ENCODE measurements around the gene CREBL2.

DNA sequence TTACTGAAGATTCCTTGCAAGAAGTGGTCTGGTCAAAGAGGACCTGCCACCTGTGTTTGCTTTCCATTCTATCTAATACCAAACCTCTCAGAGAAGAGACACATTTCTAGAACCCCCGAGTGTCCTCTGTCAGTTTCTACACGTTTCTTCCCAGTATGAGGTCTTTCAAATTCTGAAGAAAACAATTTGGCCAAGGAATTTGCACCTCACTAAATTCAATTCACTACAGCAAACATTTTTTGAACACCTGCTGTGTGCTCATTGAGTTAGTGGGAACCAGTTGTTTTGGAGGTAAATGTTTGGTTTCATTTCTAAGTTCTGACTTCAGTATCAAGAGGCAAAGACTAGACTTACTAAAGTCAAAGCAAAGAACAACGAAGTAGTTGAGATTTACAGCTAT lies 64.9 kb downstream of the CREBL2 start:
- TF ChIP-seq ZNF263 (CRISPR knock-in tag; IDR thresholded peaks at IDR 0.05): no peak
- TF ChIP-seq, protein P1, sequence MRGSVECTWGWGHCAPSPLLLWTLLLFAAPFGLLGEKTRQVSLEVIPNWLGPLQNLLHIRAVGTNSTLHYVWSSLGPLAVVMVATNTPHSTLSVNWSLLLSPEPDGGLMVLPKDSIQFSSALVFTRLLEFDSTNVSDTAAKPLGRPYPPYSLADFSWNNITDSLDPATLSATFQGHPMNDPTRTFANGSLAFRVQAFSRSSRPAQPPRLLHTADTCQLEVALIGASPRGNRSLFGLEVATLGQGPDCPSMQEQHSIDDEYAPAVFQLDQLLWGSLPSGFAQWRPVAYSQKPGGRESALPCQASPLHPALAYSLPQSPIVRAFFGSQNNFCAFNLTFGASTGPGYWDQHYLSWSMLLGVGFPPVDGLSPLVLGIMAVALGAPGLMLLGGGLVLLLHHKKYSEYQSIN (CRISPR knock-in tag; IDR thresholded peaks at IDR 0.05; ENCODE audit: borderline replicate concordance): no peak
- TF ChIP-seq KDM5A (IDR thresholded peaks at IDR 0.05; ENCODE audit: borderline replicate concordance, low read length): no peak
- no peak for TF ChIP-seq POLR2A (IDR thresholded peaks at IDR 0.05; ENCODE audit: insufficient read depth in 1 of 2, low read depth in 2 of 2, low read length in 2 of 2)
- no peak for TF ChIP-seq STAT5B (CRISPR knock-in tag; IDR thresholded peaks at IDR 0.05)
- TF ChIP-seq, protein P2, sequence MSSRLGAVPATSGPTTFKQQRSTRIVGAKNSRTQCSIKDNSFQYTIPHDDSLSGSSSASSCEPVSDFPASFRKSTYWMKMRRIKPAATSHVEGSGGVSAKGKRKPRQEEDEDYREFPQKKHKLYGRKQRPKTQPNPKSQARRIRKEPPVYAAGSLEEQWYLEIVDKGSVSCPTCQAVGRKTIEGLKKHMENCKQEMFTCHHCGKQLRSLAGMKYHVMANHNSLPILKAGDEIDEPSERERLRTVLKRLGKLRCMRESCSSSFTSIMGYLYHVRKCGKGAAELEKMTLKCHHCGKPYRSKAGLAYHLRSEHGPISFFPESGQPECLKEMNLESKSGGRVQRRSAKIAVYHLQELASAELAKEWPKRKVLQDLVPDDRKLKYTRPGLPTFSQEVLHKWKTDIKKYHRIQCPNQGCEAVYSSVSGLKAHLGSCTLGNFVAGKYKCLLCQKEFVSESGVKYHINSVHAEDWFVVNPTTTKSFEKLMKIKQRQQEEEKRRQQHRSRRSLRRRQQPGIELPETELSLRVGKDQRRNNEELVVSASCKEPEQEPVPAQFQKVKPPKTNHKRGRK (CRISPR knock-in tag; IDR thresholded peaks at IDR 0.05): no peak
- TF ChIP-seq EZH2 (conservative IDR thresholded peaks at IDR 0.05; ENCODE audit: low read depth, low read length): no peak
- no peak for TF ChIP-seq ZNF484 (CRISPR knock-in tag; IDR thresholded peaks at IDR 0.05; ENCODE audit: borderline replicate concordance, low read depth)
- no peak for TF ChIP-seq NR2C2 (CRISPR knock-in tag; IDR thresholded peaks at IDR 0.05; ENCODE audit: borderline replicate concordance)

Data from HepG2 (cell line).